NCI-H187 (cell line): ENCODE measurements around the gene RALGDS.
"Not testable (repeated sequence)": the region's sequence is repeated elsewhere in the genome, so short reads cannot be mapped to it uniquely, and the experiment has no call there.

Experiments
- DNase-seq, 2 experiments: peaks; one replicate each; lab custom pipeline; 2025; lab: John Stamatoyannopoulos, UW

The RALGDS gene

DNA sequence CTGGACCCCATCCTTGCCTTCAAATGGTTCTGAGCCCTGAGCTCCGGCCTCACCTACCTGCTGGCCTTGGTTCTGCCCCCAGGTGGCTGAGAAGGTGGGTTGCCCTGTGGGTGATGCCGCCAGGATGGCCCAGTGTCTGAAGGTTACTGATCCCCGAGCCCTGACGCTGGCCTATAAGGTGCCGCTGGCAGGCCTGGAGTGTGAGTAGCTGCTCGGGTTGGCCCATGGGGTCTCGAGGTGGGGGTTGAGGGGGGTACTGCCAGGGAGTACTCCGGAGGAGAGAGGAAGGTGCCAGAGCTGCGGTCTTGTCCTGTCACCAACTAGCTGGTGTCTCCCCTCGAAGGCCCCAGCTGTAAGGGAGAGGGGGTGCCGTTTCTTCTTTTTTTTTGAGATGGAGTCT, 54.0 kb downstream of the RALGDS start:
- no peak for DNase-seq

DNA sequence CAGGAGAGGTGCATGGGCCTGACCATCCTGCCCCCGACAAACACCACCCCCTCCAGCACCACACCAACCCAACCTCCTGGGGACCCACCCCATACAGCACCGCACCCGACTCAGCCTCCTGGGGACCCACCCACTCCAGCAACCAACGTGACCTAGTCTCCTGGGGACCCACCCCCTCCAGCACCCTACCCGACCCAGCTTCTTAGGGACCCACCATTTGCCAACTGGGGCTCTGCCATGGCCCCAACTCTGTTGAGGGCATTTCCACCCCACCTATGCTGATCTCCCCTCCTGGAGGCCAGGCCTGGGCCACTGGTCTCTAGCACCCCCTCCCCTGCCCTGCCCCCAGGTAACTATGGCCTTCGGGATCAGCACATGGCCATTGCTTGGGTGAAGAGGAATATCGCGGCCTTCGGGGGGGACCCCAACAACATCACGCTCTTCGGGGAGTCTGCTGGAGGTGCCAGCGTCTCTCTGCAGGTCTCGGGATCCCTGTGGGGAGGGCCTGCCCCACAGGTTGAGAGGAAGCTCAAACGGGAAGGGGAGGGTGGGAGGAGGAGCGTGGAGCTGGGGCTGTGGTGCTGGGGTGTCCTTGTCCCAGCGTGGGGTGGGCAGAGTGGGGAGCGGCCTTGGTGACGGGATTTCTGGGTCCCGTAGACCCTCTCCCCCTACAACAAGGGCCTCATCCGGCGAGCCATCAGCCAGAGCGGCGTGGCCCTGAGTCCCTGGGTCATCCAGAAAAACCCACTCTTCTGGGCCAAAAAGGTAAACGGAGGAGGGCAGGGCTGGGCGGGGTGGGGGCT, 54.7 kb downstream of the RALGDS start:
- no peak for DNase-seq

DNA sequence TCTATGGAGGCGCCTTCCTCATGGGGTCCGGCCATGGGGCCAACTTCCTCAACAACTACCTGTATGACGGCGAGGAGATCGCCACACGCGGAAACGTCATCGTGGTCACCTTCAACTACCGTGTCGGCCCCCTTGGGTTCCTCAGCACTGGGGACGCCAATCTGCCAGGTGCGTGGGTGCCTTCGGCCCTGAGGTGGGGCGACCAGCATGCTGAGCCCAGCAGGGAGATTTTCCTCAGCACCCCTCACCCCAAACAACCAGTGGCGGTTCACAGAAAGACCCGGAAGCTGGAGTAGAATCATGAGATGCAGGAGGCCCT, 56.0 kb downstream of the RALGDS start:
- DNase-seq, result no peak

GRCh38 chr9:133064241-133065069, 56.6 kb downstream of the RALGDS start:
- DNase-seq, result no peak

GRCh38 chr9:133063500-133064231, 57.4 kb downstream of the RALGDS start:
- DNase-seq, result no peak

DNA sequence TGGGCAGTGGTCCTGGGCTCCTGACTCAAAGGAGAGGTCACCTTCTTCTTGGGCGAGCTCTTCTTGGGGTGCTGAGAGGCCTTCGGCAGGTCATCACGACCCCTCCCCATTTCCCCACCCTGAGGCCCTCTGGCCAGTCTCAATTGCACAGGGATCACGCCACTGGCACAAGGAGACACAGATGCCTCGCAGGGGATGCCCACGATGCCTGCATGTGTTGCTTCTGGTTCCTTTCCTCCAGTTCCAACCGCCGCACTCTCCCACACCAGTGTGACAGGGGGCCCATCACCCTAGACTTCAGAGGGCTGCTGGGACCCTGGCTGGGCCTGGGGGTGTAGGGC, 57.9 kb downstream of the RALGDS start:
- DNase-seq, result no peak

DNA sequence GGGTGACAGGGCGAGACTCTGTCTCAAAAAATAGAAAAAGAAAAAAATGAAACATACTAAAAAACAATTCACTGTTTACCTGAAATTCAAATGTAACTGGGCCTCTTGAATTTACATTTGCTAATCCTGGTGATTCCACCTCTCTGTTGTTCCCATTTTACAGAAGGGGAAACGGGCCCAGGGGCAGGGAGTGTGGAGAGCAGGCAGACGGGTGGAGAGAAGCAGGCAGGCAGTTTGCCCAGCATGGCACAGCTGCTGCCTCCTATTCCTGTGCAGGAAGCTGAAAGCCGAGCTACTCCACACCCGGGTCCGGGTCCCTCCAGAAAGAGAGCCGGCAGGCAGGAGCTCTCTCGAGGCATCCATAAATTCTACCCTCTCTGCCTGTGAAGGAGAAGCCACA, 58.5 kb downstream of the RALGDS start:
- not testable (repeated sequence) for DNase-seq

GRCh38 chr9:133061764-133062145, 59.3 kb downstream of the RALGDS start, which contains the start of gene CEL:
Gene CEL (plus strand): TSS chr9:133061981. CDS start chr9:133062003, 22 bp downstream.
- peak in 1 of 2 experiments; percentile 5 for DNase-seq

GRCh38 chr9:133061019-133061763, 59.8 kb downstream of the RALGDS start:
- not testable (repeated sequence) for DNase-seq

GRCh38 chr9:133060417-133060841, 60.6 kb downstream of the RALGDS start:
- DNase-seq, result no peak

- DNase-seq, result no peak
Observed at GRCh38 chr9:133059623-133060022, 61.4 kb downstream of the RALGDS start.

- DNase-seq, result no peak
Observed at GRCh38 chr9:133058550-133059320, 62.3 kb downstream of the RALGDS start.

DNA sequence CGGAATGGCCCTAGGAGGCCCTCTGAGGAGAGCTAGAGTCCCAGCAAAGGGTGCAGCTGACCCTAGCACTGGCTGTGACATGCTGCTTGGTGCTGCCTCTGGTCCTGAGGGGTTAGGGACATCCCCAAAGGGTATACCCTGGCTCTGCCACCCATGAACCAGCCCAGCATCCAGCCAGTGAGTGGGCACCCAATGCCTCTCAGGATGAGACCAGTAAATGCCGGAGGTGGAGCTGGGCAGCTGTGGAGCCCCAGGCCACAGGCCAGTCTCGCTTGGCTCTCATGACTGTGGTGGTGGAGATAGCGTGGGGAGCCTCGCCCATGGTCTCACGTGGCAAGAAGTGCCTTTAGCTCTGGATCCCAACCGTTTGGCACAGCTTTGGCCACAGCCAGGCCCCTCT, 63.0 kb downstream of the RALGDS start:
- no peak for DNase-seq

- no peak for DNase-seq
Observed at GRCh38 chr9:133057553-133057952, 63.5 kb downstream of the RALGDS start.

DNA sequence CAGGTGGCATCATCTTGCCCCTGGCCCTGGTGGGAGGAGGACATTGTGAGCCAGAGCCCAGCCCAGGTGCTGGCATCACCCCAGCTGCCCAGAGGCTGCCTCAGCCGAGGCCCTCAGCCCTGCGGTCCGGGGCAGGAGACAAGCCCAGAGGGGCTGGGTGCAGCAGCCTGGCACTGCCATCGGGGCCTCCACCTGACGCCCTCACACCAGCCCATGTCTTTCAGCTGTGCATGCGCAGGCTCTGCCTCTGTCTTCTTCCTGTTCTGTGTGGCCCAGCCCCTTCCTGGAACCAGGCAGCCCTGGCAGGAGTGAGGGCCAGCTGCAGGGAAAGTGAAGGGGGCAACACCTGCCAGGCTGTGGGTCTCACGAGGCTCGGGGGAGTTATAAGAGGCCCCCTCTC, 64.0 kb downstream of the RALGDS start:
- no peak for DNase-seq

DNA sequence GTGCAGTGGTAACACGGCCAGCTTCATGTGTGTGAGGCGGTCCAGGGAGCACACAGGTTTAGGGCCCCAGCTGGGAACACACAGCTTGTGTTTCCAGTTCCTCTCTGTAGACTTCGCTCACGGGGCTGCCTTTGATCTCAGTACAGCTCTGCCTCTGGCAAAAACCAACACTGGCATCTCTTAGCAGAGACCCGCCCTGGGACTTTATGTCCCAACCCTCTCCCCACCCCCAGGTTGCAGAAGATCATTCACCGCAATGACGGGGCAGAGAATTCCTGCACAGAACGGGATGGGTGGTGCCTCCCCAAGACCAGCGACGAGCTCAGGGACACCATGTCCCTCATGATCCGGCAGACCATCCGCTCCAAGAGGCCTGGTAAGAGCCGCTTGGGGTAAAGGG, 64.5 kb downstream of the RALGDS start:
- DNase-seq, result no peak

GRCh38 chr9:133055788-133056420, 65.1 kb downstream of the RALGDS start:
- no peak for DNase-seq

DNA sequence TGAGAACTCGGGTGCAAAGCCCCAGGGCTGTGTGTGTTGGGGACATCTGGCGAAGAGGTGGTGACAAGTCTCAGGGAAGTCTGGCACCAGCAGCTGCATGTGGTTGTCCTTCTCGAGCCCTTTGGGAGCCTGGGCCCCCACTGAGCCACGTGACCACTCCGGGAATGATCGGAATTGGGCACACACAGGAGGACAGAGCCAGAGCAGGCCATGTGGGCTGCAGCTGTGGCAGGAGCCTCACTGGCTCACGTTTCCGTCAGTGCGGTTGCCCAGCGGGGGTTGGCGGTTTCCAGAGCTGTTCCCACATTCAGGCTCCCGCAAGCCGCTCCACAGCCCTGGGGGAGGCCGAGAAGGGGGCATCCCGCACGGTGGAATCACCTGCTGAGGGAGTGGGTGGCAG, 66.1 kb downstream of the RALGDS start:
- DNase-seq, result no peak

GRCh38 chr9:133054194-133054890, 66.7 kb downstream of the RALGDS start:
- DNase-seq, result no peak

GRCh38 chr9:133051966-133052539, 69.0 kb downstream of the RALGDS start:
- no peak for DNase-seq
